NCI-H82 (cell line): Measurements from ENCODE around the gene SYS1.

Experiments
- DNase-seq: peaks from one replicate; lab custom pipeline; 2025; lab: John Stamatoyannopoulos, UW

Gene SYS1

GRCh38 chr20:45358282-45359068 is 4.5 kb upstream of the SYS1 start:
- DNase-seq = no peak

- no peak for DNase-seq
Measured at GRCh38 chr20:45359069-45359405, 3.9 kb upstream of the SYS1 start.

GRCh38 chr20:45359406-45360148 is 3.4 kb upstream of the SYS1 start:
- no peak for DNase-seq

DNA sequence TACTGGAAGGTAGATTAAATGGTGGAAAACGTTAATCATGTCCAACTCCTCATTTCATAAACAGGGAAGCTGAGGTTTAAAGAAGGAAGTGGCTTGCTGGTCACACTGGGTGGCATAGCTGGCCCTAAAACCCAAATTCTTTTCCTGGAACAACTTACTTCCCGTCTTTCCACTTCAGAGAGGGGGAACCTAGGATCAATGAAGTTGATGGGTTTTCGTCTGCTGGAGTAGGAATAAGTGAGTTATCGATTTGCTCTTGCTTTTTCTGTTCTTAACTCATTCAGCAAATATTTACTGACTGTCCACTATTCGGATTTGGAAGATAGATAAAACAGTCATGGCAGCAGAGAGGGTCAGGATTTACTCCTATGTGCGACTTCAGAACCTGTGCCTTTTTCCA is 1.2 kb upstream of the SYS1 start:
- no peak for DNase-seq

GRCh38 chr20:45363611-45364492 is 896 bp downstream of the SYS1 start:
- DNase-seq = no peak

DNA sequence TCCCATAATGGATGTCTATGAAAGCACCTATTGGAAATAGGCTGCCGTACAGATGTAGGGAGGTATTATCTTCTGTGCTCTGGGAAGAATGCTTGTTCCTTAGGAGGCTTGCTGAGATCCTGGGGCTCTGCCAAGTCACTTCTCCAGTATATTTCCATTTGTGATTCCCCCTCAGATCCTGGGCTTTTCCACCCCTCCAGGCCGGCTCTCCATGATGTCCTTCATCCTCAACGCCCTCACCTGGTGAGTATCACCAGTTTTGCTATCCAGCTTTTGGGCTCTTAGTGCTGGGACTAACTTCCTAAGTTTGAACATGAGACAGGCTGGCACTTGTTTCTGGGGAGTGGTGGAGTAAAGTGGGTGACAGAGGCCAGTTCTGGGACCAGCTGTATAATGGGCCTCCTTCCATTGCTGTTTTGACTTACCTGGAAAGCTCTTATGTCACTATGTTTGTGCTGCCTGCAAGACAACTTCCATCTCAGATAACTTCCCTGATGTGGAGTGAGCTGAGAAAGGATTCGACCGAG is 2.6 kb downstream of the SYS1 start:
- no peak for DNase-seq

DNA sequence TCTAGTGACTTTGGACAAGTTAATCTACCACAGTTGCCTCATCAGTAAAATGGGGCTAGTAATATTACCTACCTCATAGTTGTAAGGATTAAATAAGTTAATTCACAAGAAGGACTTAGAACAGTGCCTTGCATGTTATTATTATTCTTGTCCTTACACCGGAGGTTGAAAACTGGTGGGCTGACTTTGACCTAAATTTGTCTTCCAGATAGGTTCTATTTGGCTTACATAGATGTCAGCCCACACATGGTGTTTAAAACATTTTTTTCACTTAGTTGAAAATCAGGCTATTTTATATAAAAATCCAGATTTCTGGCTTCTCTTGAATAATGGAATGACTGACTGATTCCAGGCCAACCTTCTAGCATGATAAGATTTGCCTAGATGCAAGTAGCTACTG is 3.2 kb downstream of the SYS1 start:
- no peak for DNase-seq

DNA sequence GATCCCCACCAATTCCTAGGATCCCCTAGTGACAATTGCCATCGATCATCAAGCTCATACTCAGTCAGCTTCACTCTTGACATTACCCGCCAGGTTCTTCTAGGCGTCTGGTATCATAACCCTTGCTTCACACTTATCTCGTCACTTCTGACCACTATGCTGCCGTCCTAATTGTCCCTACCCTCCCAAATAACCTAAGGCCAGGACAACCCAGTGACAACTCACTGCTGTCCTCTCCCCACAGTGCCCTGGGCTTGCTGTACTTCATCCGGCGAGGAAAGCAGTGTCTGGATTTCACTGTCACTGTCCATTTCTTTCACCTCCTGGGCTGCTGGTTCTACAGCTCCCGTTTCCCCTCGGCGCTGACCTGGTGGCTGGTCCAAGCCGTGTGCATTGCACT is 3.7 kb downstream of the SYS1 start:
- DNase-seq = no peak

DNA sequence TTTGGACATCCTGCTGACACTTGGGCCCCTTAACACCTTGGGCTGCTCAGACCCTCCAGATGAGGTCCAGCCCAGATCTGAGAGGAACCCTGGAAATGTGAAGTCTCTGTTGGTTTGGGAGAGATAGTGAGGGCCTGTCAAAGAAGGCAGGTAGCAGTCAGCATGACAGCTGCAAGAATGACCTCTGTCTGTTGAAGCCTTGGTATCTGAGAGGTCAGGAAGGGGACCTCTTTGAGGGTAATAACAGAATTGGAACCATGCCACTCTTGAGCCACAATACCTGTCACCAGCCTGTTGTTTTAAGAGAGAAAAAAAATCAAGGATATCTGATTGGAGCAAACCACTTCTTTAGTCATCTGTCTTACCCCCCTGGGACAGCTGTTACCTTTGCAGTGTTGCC is 4.2 kb downstream of the SYS1 start:
- no peak for DNase-seq

- DNase-seq = no peak
Measured at GRCh38 chr20:45368221-45368980, 5.4 kb downstream of the SYS1 start.

- DNase-seq = no peak
Measured at GRCh38 chr20:45370571-45371160, 7.7 kb downstream of the SYS1 start.

- no peak for DNase-seq
Measured at GRCh38 chr20:45372241-45372640, 9.3 kb downstream of the SYS1 start.

- DNase-seq = no peak
Measured at GRCh38 chr20:45372646-45373352, 9.8 kb downstream of the SYS1 start.

DNA sequence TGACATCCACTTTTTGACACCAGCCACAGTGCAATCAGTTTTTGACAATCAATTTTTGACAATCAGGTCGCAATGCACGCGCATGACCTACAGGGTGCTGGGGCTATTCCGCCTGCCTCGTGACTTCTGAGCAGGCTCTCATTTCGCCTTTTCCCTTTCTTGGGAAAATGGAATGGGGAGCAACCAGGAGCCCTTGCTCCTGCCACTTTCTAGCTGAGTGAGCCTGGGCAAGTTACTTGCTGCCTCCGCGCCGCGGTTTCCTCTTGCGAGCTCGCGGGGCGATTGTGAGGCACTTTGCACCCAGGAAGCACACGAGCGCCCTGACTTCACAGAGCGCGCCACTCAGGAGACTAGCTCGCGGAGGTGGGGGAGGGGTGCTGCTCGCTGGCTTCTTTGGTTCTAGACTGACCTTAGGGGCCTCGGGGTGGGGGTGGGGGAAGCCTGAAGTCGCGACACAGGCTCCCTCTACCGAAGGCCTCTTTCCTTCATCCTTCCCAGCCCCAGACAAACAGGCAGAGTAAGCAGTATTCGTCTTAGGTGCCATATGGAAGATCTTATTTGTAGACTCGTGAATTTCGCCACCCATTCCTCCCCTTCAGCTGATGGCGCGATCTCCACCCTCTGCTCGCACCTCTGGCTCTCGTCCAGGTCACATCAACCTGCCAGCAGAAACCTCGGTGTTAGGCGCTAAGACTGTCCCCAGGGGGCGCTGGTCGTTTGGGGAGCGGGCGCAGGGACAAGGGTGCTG is 10.6 kb downstream of the SYS1 start:
- peak; percentile 93 for DNase-seq

DNA sequence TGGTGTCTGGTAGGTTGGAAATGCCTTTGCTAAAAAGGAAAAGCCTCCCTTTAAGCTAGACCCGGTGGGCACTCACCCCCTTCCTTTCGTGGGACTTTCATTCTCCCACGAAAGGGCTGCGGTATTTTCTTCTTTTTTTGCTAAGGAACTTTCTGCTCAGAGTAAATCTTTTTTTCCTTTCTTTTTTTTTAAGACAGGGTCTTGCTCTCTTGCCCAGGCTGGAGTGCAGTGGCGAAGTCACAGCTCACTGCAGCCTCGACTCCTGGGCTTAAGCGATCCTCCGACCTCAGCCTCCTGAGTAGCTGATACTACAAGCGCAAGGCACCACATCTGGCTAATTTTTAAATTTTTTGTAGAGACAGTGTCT is 11.1 kb downstream of the SYS1 start:
- DNase-seq = no peak

DNA sequence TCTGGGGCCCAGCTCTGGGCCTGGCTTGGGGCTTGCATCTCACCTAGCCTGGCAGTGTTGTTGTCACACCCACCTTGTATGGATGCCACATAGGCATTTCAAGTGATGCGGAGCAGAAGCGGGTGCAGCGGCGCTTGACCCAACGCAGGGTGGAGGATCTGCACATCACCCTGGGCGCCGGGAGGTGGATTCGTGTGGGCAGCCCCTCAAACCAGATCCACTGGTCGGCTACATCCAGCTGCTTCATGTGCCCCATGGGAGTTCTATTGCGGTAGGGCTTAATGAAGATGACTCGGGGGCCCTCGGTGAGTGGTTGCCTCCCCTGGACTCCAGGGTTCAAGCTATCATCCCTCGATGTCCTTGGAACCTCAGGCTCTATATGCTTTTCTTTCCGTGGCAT is 12.0 kb downstream of the SYS1 start:
- no peak for DNase-seq

DNA sequence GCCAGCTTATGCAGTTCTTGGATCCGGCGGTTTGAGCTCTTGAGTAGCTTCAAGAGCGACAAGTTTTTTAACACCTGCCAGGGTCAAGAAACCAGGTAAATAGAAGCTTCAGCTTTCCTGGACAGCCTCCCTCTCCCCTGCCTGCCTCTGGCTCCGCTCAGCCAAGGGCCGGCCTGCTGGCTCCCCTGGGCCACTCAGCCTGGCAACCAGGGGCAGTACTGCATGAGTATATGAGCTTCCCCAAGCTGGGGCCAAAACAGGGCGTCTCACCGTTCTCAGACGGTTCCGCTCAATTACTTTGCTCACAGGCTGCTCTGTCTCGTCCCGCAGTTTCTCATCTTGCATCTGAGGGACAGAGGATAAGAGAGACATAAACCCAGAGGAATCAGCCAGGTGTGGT is 14.3 kb downstream of the SYS1 start:
- DNase-seq = no peak

DNA sequence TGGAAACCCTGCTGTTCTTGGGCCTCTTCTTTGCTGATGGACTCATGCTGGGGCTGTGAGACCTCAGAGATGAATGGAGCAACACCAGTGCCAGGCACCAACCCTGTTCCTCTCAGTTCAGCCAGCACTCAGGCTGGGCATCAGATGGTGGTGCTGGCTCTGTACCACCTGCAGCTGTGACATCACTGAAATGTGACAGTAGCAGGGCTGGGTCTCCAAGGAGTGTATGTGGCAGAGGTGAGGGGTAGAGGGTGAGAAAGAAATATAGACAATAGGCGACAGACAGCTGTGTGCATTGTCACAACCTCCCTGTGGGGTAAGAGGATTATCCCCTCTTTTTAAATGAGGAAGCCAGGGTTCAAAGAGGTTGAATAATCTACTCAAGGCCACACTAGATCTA is 15.2 kb downstream of the SYS1 start, which contains the start of gene TP53TG5:
TSS of gene TP53TG5 (minus strand) at position 135 of the 400 bp plus-strand sequence. CDS start at position 46, 89 bp downstream.
- peak; percentile 63 for DNase-seq

GRCh38 chr20:45387274-45387673 is 24.3 kb downstream of the SYS1 start:
- DNase-seq = no peak

DNA sequence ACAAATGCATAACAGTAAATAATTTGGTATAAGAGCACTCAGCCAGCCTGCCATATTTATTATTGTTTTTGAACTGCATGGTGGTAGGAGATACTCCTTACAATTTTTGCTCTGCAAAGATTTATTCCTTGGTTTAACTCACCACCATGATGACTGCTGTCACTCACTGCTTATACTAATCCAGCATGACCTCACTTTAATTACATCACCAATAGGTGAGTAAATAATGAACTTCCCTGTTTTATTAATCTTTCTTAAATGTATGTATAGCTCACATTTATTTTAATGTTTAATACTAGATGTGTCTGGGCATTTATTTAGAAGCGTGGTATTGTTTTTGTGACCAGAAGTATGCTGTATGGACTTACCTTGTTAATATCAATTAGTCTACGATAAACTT is 28.0 kb downstream of the SYS1 start:
- DNase-seq = no peak
